HepG2 (cell line): ENCODE results near the gene OSBPL8. TPM values are rescaled to one million over a fixed set of nuclear protein-coding genes. Genes with fewer than 3 reads are reported as not detected.
"Not testable (repeated sequence)": the region's sequence is repeated elsewhere in the genome, so short reads cannot be mapped to it uniquely, and the experiment has no call there.

ENCODE experiments used
- ATAC-seq: fragments of 200-7000 bp; cut with Tn5 transposase; 3 replicates; pipeline ENCODE4 v1.9.1; 2020; ENCODE audit warnings: mild to moderate bottlenecking, moderate library complexity
- BruUV-seq: library from RNA; stranded (reverse); fragments of 400-500 nt; replicated peaks from 2 replicates; lab custom pipeline; 2021; lab: Mats Ljungman, UMichigan
- CTCF ChIA-PET: fragments of 300-600 bp; formaldehyde crosslinking; extraction: SDS; loops from one replicate; lab custom pipeline; 2021; ENCODE audit warnings: low total read pairs, inconsistent platforms, low intra/inter-chr PET ratio; lab: Yijun Ruan, JAX
- POLR2A ChIA-PET: fragments of 350-600 bp; sonication (Branson Sonifier 250); formaldehyde crosslinking; loops from one replicate; lab custom pipeline; 2020; ENCODE audit warnings: antibody characterized with exemption, inconsistent platforms; lab: Yijun Ruan, JAX
- DNase-seq: peaks from one replicate; pipeline ENCODE4 v3.0.0-alpha.2; 2015; ENCODE audit warnings: low spot score
- FAIRE-seq: peaks from 3 replicates; lab custom pipeline; 2011; peaks lifted over from hg19 to GRCh38; lab: Jason Lieb, UNC
- H2AFZ ChIP-seq: one replicate; pipeline ENCODE4 v1.6.1; 2011; ENCODE audit warnings: low read length, inconsistent platforms
- H3K27ac ChIP-seq: fragments of 300-600 bp; 3 replicates; pipeline ENCODE4 v1.8.0; 2011; ENCODE audit warnings: mixed run types, mild to moderate bottlenecking, mixed read lengths, low read length, inconsistent platforms; ENCODE audit not compliant: insufficient read depth; ENCODE audit errors: extremely low read length
- H3K27me3 ChIP-seq, 2 experiments: fragments of 200-600 bp in 1 of 2; 2 replicates in 1 of 2; 3 replicates in 1 of 2; pipeline versions ENCODE4 v1.6.0 to v1.8.0; 2011; ENCODE audit warnings: low read length in 2 of 2, mild to moderate bottlenecking in 2 of 2, moderate library complexity in 2 of 2, inconsistent platforms in 1 of 2; ENCODE audit not compliant: insufficient read depth in 2 of 2, control insufficient read depth in 1 of 2
- H3K36me3 ChIP-seq, 2 experiments: fragments of 200-600 bp in 1 of 2; replicated peaks in 1 of 2; 2 replicates in 1 of 2; 3 replicates in 1 of 2; pipeline versions ENCODE4 v1.5.1 to v1.8.0; 2011; ENCODE audit warnings: low read length in 2 of 2, inconsistent platforms in 1 of 2; ENCODE audit not compliant: insufficient read depth in 2 of 2, control insufficient read depth in 1 of 2
- H3K4me1 ChIP-seq: 2 replicates; pipeline ENCODE4 v1.5.1; 2012; ENCODE audit warnings: low read length, inconsistent platforms; ENCODE audit not compliant: insufficient read depth
- H3K4me2 ChIP-seq: 2 replicates; pipeline ENCODE4 v1.6.0; 2011; ENCODE audit warnings: low read depth, low read length, inconsistent platforms
- H3K4me3 ChIP-seq, 3 experiments: fragments of 200-600 bp in 1 of 3; sonication (generic), shearing (Covaris generic) in 1 of 3; replicated peaks in 1 of 3; 2 replicates each; pipeline ENCODE4 v1.5.1; 2011 to 2016; ENCODE audit warnings: low read length in 3 of 3, inconsistent platforms in 2 of 3, low read depth in 2 of 3, mild to moderate bottlenecking in 2 of 3, control low read depth in 1 of 3, mixed read lengths in 1 of 3; ENCODE audit not compliant: insufficient read depth in 1 of 3
- H3K79me2 ChIP-seq: one replicate; pipeline ENCODE4 v1.6.1; 2011; ENCODE audit warnings: low read length, inconsistent platforms; ENCODE audit not compliant: insufficient read depth
- H3K9ac ChIP-seq: 2 replicates; pipeline ENCODE4 v1.6.0; 2011; ENCODE audit warnings: mild to moderate bottlenecking, low read depth, low read length, inconsistent platforms; ENCODE audit not compliant: insufficient read depth
- H3K9me3 ChIP-seq: 2 replicates; pipeline ENCODE4 v1.5.1; 2012; ENCODE audit warnings: mild to moderate bottlenecking, low read length
- H4K20me1 ChIP-seq: 2 replicates; pipeline ENCODE4 v1.6.0; 2011; ENCODE audit warnings: inconsistent platforms, mild to moderate bottlenecking, low read length, moderate library complexity; ENCODE audit not compliant: insufficient read depth
- NR2C2 ChIP-seq: sonication (generic); formaldehyde crosslinking; IDR thresholded peaks from 2 replicates; pipeline ENCODE4 v1.4.0; 2020; ENCODE audit warnings: missing genetic modification reagents, mild to moderate bottlenecking, moderate library complexity, borderline replicate concordance
- WGBS: methylation state at CpG from one replicate; pipeline ENCODE4 v1.1.6; 2017; ENCODE audit warnings: low lambda C conversion rate; 5-methylcytosine and 5-hydroxymethylcytosine counted together
- in situ Hi-C: cut with HindIII; loops from 2 replicates; pipeline ENCODE4 v1.10.0; 2017; ENCODE audit warnings: low pct_unique_long_range_greater_than_20kb; ENCODE audit not compliant: extremely low pct_ligation_motif_present
- intact Hi-C: fragments of 100-400 bp; cut with micrococcal nuclease; formaldehyde crosslinking; loops from one replicate; pipeline ENCODE4 v1.10.0; 2022; ENCODE audit not compliant: unreplicated experiment
- polyA plus RNA-seq, 8 experiments: library from polyadenylated mRNA; depleted of rRNA in 3 of 8; stranded (reverse) in 7 of 8; unstranded in 1 of 8; fragments of >200 nt; fragmentation: Illumina TruSeq in 4 of 8; extraction: Trizol in 4 of 8; gene quantifications; 2 replicates each; pipeline versions ENCODE4 v1.2.1 to v1.2.3, GENCODE V29; 2011 to 2016; ENCODE audit warnings: low read depth in 4 of 8, missing spikeins in 1 of 8, mixed read lengths in 1 of 8; ENCODE audit not compliant: insufficient read depth in 1 of 8
- total RNA-seq, 5 experiments: library from RNA; depleted of rRNA; stranded (reverse); fragments of >200 nt; fragmentation: Illumina TruSeq; extraction: Trizol; gene quantifications; 2 replicates each; pipeline ENCODE4 v1.2.3, GENCODE V29; 2016; ENCODE audit warnings: low read depth in 1 of 5
- TF ChIP-seq, protein P1 (sequence below): sonication (generic); formaldehyde crosslinking; IDR thresholded peaks from 2 replicates; pipeline ENCODE4 v1.4.0; 2020; ENCODE audit warnings: missing genetic modification reagents, mild to moderate bottlenecking, borderline replicate concordance
- TF ChIP-seq, protein P2 (sequence below): sonication (generic); formaldehyde crosslinking; IDR thresholded peaks from 2 replicates; pipeline ENCODE4 v1.8.1; 2022; ENCODE audit warnings: low read depth, mild to moderate bottlenecking, missing genetic modification reagents

OSBPL8 gene
- total and polyA plus RNA-seq, 2 of the 13 experiments (the other 11 are each of a cell fraction or from before 2014, with no cell fraction given) = 11.0 to 33.9 TPM

DNA sequence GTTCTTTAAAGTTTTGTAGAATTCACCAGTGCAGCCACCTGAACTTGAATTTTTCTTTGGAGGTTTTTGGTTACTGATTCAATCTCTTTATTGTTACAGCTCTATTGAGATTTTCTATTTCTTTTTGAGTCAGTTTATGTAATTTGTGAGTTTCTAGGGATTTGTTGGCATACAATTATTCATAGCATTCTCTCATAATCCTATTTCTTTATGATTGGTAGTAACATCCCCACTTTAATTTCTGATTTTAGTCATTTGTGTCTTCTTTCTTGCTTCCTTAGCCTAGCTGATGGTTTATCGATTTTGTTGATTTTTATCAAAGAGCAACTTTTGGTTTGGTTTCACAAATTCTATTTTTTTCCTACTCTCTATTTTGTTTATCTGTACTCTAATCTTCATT lies 193.4 kb downstream of the OSBPL8 start (continued):
- TF ChIP-seq, protein P1, sequence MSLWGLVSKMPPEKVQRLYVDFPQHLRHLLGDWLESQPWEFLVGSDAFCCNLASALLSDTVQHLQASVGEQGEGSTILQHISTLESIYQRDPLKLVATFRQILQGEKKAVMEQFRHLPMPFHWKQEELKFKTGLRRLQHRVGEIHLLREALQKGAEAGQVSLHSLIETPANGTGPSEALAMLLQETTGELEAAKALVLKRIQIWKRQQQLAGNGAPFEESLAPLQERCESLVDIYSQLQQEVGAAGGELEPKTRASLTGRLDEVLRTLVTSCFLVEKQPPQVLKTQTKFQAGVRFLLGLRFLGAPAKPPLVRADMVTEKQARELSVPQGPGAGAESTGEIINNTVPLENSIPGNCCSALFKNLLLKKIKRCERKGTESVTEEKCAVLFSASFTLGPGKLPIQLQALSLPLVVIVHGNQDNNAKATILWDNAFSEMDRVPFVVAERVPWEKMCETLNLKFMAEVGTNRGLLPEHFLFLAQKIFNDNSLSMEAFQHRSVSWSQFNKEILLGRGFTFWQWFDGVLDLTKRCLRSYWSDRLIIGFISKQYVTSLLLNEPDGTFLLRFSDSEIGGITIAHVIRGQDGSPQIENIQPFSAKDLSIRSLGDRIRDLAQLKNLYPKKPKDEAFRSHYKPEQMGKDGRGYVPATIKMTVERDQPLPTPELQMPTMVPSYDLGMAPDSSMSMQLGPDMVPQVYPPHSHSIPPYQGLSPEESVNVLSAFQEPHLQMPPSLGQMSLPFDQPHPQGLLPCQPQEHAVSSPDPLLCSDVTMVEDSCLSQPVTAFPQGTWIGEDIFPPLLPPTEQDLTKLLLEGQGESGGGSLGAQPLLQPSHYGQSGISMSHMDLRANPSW (CRISPR knock-in tag) = no peak
- TF ChIP-seq NR2C2 (CRISPR knock-in tag) = no peak
- TF ChIP-seq, protein P2, sequence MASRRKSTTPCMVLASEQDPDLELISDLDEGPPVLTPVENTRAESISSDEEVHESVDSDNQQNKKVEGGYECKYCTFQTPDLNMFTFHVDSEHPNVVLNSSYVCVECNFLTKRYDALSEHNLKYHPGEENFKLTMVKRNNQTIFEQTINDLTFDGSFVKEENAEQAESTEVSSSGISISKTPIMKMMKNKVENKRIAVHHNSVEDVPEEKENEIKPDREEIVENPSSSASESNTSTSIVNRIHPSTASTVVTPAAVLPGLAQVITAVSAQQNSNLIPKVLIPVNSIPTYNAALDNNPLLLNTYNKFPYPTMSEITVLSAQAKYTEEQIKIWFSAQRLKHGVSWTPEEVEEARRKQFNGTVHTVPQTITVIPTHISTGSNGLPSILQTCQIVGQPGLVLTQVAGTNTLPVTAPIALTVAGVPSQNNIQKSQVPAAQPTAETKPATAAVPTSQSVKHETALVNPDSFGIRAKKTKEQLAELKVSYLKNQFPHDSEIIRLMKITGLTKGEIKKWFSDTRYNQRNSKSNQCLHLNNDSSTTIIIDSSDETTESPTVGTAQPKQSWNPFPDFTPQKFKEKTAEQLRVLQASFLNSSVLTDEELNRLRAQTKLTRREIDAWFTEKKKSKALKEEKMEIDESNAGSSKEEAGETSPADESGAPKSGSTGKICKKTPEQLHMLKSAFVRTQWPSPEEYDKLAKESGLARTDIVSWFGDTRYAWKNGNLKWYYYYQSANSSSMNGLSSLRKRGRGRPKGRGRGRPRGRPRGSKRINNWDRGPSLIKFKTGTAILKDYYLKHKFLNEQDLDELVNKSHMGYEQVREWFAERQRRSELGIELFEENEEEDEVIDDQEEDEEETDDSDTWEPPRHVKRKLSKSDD = no peak
- TF ChIP-seq, all 625 proteins: peak for 0

DNA sequence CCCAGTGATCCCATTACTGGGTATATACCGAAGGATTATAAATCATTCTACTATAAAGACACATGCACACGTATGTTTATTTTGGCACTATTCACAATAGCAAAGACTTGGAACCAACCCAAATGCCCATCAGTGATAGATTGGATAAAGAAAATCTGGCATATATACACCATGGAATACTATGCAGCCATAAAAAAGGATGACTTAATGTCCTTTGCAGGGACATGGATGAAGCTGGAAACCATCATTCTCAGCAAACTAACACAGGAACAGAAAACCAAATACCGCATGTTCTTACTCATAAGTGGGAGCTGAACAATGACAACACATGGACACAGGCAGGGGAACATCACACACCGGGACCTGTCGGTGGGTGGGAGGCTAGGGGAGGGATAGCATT lies 195.4 kb downstream of the OSBPL8 start:
- H3K27me3 ChIP-seq, in situ Hi-C loops, H3K9me3 ChIP-seq, FAIRE-seq, H3K79me2 ChIP-seq, H3K4me2 ChIP-seq, H3K27ac ChIP-seq, H3K9ac ChIP-seq, intact Hi-C loops, H4K20me1 ChIP-seq, CTCF ChIA-PET, BruUV-seq, DNase-seq, H3K4me1 ChIP-seq, H3K4me3 ChIP-seq, H2AFZ ChIP-seq, ATAC-seq: not testable (repeated sequence)
- POLR2A ChIA-PET = interaction anchor here (1.2 kb wide), 1 partner anchor 16 kb away, joined by 3 read pairs; the partner anchor contains the start of gene BBS10
- H3K36me3 ChIP-seq = peaks cover 3 to 11% of the 10 kb centered on the region in 2 experiments; a peak in 3 of 5 replicates
- over 99% methylated on average over 5 of the region's 5 CpGs for WGBS
